ENCODE results near the gene GLIPR1L2.
"Not testable (repeated sequence)": the region's sequence is repeated elsewhere in the genome, so short reads cannot be mapped to it uniquely, and the experiment has no call there.

The GLIPR1L2 gene

DNA sequence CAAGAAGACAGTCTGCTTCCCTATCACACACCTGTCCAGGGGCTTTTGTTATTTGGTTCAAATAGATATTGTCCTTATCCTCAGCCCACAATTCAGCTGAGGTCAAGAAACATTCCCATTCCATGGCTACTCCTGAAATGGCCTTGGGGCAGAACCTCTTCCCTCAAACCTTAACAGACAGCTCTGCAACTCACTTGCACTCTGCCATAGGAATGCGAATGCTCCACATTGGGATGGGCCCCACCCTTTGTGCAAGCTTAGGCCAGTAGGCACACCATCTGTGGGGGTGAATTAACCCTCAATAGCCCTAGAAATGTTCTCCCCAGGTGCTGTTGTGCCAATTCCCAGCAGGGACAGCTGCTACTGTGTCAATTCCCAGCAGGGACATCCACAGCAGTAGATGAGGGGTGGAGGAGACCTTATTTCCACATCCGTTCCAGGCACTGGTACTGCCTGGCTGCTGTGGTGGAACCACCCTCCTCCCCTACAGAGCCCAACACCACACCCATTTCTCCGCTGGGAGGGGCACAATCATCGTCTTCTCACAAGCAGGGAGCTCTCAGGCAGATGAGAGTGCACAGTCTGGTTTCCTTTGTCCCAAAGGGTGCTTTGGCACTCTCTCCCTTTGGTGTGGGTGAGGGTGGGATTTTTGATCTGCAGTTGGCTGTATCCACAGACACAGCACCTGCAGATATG, 47.3 kb downstream of the GLIPR1L2 start:
- DNase-seq: no peak

DNA sequence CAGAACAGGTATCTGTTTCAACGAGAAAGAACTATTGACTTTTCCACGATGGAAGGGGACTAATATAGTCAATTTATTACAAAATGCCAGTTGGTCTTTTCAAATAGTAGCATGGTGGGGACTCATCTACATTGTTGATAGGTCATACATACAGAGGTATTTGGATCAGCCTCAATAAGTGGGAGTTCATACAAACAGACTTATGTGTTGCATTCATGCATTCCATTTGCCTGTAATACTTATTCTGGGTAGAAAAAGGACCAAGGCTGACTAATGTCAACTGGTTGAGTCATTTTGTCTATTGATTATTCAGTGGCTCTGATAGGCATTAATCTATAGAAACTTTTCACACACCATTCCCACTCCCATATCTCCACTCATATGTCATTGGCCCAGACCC, 48.2 kb downstream of the GLIPR1L2 start:
- DNase-seq: no peak

DNA sequence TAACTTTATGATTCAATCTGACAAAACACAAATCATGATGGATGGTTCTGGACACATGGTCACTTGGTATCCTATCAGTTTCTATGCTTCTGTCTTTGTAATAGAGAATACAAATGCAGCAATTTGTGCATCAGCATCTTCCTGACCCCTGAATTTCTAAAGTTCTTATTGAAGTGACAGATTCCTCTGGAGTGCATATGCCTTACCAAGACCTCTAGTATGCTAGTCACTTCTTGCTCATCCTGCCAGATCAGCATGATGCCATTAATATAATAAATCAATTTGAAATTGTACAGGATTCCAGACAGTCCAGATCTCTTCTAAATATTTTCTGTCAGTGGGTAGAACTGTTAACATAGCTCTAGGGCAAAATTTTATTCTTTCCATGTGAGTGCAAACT, 49.0 kb downstream of the GLIPR1L2 start:
- DNase-seq: no peak

DNA sequence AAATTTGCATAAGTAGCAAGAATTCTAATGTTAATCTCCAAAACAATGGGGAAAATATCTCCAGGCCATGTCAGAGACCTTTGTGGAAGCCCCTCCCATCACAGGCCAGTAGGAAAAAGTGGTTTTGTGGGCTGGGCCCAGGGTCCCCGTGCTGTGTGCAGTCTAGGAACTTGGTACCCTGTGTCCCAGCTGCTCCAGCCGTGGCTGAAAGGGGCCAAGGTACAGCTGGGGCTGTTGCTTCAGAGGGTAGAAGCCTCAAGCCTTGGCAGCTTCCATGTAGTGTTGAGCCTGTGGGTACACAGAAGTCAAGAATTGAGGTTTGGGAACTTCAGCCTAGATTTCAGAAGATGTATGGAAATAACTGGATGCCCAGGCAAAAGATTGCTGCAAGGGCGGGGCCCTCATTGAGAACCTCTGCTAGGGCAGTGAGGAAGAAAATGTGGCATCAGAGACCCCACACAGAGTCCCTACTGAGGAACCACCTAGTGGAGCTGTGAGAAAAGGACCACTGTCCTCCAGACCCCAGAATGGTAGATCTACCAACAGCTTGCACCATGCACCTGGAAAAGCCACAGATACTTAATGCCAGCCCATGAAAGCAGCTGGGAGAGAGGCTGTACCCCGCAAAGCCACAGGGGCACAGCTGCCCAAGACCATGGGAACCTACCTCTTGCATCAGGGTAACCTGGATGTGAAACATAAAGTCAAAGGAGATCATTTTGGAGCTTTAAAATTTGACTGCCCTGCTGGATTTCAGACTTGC, 51.0 kb downstream of the GLIPR1L2 start:
- DNase-seq: not testable (repeated sequence)

DNA sequence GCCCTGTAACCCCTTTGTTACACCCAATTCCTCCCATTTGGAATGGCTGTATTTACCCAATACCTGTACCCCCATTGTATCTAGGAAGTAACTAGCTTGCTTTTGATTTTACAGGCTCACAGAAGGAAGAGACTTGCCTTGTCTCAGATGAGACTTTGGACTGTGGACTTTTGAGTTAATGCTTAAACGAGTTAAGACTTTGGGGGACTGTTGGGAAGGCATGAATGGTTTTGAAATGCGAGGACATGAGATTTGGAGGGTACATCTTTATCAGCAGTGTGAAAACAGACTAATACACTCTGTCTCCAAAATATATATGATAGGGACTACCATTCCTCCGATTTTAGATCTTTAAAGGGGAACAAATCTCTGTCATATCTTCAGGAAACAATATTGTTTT, 51.6 kb downstream of the GLIPR1L2 start:
- DNase-seq: not testable (repeated sequence)

DNA sequence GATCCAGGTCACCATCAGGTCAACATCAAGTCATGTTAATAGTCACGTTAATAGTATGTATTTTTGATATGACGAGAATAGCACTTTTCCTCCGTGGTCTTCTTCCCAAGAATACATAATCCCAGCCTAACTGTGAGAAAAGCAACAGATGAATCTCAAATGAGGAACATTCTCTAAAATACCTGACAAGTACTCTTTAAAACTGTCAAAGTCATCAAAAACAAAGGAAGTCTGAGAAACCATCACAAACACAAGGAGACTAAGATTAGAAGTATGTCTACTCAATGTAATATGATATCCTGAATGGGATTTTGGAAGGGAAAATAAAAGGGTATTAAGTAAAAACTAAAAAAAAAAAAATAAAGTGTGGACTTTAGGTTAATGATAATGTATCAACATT, 52.8 kb downstream of the GLIPR1L2 start:
- no peak for DNase-seq

DNA sequence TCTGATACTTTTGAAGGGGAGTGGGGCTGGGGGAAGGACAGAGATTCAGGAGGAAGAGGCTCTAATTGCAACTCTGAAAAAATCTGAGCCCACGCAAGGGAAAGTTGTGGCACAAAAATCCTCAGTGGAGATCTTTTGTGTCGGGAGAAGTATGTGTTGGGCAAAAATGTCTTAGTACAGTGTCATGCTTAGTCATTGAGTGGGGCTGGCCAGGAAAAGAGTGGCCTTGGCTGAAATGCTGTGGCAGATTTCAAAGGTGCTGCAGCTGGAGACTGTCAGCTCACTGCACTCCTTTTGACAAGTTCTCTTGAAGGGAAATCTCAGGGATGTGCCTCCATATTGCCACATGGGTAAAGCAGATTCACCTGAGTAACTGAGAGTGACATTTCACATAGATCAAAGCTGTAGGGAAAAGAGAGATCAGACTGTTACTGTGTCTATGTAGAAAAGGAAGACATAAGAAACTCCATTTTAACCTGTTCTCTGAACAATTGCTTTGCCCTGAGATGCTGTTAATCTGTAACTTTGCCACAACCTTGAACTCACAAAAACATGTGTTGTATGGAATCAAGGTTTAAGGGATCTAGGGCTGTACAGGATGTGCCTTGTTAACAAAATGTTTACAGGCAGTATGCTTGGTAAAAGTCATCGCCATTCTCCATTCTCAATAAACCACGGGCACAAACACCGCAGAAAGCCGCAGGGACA, 53.7 kb downstream of the GLIPR1L2 start:
- no peak for DNase-seq

DNA sequence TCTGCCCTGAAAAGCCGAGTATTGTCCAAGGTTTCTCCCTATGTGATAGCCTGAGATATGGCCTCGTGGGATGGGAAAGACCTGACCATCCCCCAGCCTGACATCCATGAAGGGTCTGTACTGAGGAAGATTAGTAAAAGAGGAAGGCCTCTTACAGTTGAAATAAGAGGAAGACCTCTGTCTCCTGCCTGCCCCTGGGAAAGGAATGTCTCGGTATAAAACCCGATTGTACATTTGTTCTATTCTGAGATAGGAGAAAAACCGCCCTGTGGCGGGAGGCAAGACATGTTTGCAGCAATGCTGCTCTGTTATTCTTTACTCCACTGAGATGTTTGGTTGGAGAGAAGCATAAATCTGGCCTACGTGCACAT, 54.2 kb downstream of the GLIPR1L2 start:
- not testable (repeated sequence) for DNase-seq

DNA sequence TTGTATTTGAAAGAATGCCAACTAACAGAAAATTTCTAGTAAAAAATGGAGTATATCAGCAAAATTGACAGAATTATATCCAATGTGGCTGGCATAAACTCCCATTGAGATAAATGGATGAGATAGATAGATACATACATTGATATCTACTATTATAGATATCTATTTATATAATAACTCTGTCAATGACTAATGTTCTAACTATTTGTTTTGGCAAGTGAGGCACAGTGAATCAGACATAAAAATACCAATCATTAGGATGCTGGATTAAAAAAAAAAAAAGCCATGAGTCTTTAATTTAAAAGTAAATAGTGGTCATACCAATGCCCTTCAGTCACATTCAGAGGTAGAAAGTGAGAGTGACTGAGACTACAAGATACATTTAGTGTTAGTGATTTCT, 56.0 kb downstream of the GLIPR1L2 start:
- DNase-seq: no peak

DNA sequence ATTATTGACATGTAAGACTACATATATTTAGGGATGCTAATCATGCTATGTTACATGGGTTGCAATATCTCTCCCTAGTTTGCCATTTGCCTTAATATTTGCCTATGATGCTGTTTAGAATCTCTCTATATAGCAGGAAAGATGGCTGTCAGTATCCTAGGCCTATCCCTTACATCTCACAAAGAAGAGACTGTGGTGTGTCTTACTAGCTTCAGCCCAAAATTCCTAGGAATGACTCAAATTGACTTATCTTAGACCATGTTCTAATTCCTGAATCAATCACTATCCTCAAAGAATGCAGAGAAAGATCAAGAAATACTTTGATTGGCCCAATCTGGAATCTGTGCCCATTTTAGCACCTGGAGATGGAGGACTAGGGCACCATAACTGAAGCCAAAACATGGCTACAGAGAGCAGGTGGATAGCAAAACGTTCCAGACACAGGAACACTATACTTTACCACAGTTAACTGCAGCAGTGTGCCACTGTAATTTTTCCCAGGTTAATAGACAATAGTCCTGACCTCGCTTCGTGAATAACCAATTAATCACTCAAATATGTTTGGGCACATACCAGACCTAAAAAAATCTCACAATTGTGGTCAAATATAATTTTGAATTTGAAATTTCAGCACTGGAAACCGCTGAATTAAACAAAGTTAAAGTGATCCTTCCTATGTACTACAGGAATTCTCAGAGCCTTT, 57.0 kb downstream of the GLIPR1L2 start:
- no peak for DNase-seq

DNA sequence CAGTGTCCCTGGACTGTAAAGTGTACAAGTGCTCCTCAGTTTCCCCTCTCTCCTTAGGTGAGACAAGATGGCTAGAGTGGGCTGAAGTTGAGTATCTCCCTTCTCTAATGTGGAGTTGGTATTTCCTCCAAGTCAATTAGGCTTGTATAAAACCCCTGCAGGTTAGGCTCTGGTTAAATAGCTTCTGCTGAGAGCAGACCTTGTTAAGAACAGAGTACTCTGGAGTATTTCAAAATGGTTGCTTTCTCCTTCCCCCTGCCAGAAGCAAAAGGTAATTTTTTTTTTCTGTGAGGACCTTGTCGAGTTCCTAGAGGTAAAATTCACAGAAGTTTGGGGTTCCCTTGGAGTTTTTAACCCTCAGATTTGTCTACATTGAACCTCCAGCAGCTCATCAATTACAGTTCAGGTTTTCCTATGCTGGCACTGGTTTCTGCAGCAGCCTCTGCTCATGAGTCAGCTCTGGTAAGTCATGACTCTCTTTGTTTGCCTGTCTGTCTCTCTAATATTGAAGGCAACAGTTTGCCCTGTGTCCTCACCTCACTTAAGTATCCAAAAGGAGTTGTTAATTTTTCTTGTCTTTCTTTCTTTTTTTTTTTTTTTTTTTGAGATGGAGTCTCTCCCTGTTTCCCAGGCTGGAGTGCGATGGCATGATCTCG, 61.9 kb downstream of the GLIPR1L2 start:
- DNase-seq: no peak

DNA sequence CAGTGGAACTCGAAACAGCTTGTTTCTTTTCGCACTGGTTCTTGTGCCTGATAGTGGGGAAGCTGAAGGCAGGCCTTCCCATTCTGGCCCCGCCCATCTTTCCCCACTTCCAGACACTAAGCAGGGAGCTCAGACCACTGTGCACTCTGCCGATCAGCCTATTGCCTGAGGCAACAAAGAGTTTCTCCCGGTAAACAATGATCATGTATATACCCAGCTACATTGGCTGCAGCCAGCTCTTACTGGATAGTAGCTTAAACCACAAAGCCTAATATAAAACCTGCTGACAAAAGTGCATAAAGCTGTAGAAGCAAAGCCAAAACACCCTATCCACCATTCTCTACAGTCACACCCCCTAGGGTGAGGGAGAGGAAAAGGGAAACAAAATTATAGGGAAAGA, 65.0 kb downstream of the GLIPR1L2 start:
- DNase-seq: no peak

DNA sequence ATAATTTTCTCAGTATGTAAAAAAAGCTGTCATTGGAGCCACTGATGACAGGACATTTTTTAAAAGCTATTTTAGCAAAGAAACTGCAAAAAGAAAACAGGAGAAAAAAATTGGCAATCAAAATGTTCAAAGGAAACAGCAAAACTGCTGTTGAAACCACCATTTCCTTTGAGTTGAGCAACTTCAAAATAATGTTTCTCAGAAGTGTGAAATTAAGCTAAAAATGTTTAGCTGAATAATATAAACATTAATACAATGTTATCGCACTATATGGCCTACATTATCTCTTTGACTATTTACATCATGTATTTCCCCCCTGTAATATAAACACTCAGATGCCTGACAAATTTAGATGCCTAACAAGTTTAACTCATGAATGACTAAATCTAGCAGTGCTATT, 66.3 kb downstream of the GLIPR1L2 start:
- DNase-seq: no peak

DNA sequence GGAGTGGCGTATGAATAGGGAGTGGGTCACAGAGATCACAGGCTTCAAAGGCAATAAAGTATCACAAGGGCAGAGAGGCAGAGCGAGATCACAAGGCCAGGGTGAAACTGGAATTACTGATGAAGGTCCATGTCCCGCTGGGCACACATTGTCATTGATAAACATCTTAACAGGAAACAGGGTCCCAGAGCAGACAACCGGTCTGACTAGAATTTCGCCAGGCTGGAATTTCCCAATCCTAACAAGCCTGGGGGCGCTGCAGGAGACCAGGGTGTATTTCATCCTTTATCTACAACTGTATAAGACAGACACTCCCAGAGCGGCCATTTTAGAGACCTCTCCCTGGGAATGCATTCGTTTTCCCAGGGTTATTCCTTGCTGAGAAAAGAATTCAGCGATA, 67.0 kb downstream of the GLIPR1L2 start:
- not testable (repeated sequence) for DNase-seq

DNA sequence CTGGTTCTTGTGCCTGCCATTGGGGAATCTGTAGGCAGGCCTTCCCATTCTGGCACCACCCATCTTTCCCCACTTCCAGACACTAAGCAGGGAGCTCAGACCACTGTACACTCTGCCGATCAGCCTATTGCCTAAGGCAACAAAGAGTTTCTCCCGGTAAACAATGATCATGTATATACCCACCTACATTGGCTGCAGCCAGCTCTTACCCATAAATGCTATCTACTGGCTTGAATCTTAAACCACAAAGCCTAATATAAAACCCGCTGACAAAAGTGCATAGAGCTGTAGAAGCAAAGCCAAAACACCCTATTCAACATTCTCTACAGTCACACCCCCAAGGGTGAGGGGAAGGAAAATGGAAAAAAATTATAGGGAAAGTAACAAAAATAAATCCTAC, 68.9 kb downstream of the GLIPR1L2 start:
- DNase-seq: no peak

DNA sequence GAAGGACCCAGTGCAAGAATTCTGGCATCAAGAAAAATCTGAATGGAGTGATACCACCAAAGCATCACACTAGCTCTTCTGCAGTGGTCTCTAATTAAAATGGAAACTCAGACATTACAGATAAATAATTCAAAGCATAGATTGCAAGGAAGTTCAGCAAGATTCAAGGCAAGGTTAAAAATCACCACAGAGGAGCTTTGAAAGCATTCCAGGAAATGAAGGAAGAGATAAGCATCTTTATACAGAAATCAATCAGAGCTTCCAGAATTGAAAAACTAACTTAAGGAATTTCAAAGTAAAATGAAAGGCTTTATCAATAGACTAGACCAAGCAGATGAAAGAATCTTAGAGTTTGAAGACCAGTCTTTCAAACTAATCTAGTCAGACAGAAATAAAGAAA, 69.3 kb downstream of the GLIPR1L2 start:
- no peak for DNase-seq

DNA sequence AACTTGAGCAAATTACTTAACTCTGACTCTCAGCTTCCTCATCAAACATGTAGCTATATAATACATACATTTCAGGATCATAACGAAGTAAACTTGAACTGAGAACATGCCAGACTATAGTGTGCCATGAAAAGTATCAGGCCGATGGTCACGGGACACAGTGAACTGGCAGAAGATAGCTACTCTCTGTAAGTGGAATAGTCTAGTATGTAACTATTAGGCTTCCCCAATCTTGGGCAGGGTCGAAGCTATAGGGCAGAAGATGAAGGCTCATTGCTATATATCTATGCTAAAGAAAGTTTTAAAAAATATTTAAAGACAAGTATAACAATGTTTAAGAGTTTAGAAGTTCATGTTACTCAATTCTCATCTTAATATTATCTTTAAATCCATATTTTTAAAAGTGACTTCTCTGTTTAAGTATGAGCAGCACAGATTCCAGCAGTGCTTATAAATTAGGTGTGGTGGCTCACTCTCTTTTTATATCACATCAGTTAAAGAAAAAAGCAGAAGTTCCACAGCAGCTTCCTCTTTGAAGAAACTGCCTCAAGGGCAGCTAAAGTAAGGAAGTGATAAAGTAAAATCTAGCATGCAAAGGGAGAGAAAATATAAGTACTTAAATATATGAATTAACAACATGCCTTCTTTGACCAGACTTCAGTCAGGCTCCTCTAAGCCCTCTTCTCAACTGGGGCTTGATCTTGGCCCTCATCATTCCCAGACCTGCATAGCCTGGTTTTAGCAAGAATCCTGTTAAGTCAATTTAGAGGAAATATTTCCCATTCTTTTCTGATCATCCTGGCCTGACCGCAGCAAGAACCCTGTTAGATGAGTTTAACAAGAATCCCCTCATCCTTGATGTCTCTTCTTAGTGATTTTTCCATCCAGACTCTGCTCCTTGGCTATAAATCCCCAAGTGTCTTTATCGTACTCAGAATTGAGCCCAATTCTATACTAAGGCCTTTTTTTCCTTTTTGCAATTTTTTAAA, 81.3 kb downstream of the GLIPR1L2 start:
- no peak for DNase-seq

DNA sequence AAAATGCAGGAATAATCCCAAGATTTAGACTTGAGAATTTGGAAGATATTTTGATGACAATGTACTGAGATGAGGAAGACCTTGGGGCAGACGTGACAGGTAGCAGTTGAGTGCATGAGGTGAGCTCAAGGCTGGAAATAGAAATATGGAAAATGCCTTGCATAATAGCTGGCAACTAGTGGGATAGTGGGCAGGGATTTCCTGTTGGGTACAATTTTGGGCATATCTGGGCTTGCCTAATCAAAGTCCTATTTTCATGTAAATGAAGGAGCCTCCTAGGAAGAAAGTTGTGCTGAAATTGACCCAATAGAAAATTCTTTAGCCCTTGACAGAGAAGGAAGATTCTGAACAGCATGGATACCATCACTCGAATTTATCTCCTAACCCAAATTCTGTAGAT, 83.2 kb downstream of the GLIPR1L2 start:
- no peak for DNase-seq

DNA sequence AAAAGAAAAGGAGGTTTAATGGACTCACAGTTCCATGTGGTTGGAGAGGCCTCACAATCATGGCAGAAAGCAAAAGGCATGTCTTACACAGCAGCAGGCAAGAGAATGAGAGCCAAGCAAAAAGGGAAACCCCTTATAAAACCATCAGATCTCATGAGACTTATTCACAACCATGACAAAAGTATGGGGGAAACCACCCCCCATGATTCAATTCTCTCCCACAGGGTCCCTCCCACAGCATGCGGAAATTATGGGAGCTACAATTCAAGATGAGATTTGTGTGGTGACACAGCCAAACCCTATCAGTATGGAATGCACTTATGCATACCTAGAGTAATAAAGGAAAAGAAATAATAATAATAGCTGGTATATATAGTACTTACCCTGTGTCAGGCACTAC, 85.2 kb downstream of the GLIPR1L2 start:
- DNase-seq: no peak

DNA sequence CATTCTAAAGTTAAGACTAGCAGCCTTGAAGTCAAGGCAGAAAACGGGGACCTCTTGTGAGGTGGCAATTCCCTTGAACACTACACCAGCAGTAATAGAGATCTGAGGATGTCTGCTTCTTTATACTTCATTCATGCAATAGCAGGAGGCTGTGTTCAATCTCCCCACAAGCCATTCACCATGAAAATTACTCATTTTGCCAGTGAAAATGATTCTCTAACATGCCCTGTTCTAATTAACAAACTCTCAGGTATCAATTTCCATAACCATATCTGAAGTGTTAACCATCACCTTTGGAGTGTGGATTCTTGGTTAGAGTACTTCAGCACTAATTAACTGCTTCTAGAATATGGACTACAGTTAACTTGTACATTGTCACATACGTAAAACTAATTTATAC, 86.2 kb downstream of the GLIPR1L2 start:
- DNase-seq: no peak

DNA sequence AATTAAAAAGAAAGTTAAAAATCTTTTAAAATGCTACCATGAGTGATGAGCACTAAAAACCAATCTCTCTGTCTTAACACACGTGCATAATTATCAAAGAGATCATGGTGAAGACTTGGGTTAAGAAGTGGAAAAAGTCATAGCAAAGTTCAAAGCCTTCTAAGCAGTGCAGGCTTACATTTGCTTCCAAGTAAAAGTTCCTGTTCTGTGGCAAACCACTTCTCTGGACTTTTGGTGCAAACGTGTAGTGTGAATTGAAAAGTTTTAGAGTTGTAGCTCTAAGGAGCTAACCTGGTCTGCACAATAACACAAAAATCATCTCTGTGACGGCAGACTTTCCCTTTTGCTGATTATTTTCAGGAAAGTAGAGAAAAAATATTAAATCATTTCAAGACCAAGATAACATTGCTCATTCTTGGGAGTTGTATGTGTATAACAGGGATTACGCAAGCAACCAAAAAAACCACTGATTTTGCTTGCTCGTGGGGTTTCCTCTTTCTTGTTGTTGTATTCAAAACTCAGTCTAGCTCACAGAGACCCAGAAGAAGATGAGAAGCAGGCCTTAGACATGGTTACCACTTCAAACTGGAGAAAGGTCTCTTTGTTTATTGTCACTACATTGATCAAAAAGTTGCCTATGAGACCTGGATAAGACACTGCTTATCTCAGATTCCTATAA, 87.4 kb downstream of the GLIPR1L2 start:
- DNase-seq: no peak
